Colon (tissue), 2 donors: Measurements from ENCODE around the gene HSPA1A.
"Not testable (repeated sequence)": the region's sequence is repeated elsewhere in the genome, so short reads cannot be mapped to it uniquely, and the experiment has no call there.

Experiments used
- FAIRE-seq: peaks from 2 replicates; lab custom pipeline; 2012; peaks lifted over from hg19 to GRCh38; lab: Jason Lieb, UNC
- donor health status: control.
- donor health status: control.

Gene HSPA1A

DNA sequence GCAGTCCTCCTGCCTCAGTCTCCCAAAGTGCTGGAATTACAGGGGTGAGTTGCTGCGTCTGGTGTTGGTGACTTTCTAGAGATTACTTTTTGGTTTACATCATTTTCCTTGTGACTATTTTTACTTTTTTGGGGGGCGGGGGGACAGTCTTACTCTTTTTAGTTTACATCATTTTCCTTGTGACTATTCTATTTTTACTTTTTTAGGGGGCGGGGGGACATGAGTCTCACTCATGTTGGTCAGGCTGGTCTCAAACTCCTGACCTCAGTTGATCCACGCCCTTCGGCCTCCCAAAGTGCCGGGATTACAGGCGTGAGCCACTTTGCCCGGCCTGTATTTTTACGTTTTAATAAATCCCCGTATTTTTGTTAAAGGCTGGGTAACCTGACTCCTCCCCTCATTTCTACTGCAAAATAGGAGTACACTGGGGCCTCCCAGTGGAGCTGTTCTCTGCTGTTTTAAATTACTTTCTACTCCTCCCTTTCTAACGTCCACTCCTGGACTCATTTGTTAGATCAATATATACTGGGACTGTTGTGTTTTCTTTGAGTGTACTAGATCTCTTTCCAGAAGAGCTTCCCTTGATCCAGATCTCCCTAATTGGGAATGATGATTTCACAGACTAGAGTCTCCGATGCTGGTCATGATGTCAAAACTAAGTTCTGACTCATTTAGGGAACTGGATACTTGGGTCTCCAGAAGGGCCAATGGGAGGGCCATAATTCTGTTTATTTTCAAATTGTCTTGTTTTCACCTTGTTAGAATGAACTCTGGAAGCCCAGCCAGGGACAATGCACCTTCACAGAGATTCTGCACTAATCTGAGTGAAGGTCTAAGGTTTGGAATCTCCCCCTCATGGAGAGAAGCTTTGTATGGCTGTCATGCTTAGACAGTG, 21.4 kb downstream of the HSPA1A start:
- FAIRE-seq = no peak

DNA sequence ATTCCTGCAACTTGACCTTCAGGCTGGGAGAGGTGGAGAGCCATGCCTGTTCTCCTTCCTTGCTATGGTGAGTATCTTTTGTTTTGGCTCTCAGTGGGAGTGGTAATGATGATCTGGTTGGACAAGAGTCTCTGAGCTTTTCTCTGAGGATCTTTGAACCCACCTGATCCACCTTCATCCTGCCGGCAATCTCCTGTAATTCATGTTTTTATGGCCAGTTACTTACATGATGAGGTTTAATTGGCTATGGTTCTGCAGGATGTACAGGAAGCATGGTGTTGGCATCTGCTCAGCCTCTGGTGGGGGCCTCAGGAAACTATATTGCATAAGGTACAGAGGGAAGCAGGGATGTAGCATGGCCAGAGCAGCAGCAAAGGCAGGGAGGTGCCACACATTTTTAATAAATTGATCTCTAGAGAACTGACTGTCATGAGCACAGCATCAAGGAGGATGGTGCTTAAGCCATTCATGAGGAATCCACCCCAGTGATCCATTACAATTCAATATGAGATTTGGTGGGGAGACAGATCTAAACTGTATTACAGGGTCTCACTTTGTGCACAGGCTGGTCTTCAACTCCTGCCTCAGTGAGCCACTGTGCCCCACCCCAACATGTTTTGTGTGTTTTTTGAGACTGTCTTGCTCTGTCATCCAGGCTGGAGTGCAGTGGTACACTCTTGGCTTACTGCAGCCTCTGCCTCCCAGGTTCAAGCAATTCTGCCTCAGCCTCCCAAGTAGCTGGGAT, 22.2 kb downstream of the HSPA1A start:
- FAIRE-seq = no peak

DNA sequence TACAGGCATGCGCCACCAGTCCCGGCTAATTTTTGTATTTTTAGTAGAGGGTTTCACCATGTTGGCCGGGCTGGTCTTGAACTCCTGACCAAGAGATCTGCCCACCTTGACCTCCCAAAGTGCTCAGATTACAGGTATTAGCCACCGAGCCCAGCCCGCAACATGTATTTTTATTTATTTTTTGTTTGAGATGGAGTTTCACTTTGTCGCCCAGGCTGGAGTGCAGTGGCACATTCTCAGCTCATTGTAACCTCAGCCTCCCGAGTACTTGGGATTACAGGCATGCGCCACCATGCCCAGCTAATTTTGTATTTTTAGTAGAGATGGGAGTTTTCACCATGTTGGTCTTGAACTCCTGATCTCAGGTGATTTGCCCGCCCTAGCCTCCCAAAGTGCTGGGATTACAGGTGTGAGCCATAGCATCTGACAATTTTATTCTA, 22.8 kb downstream of the HSPA1A start:
- FAIRE-seq = not testable (repeated sequence)

GRCh38 chr6:31838968-31839367, 23.6 kb downstream of the HSPA1A start:
- FAIRE-seq = no peak

DNA sequence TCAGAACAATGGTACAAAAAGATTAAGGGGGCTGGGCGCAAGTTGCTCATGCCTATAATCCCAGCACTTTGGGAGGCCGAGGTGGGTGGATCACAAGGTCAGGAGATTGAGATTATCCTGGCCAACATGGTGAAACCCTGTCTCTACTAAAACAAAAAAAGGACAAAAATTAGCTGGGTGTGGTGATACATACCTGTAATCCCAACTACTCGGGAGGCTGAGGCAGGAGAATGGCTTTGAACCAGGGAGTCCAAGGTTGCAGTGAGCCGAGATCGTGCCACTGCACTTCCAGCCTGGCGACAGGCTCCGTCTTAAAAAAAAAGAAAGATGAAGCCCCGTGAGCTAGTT, 24.4 kb downstream of the HSPA1A start:
- FAIRE-seq = not testable (repeated sequence)

GRCh38 chr6:31842053-31842452, 26.7 kb downstream of the HSPA1A start:
- no peak for FAIRE-seq

DNA sequence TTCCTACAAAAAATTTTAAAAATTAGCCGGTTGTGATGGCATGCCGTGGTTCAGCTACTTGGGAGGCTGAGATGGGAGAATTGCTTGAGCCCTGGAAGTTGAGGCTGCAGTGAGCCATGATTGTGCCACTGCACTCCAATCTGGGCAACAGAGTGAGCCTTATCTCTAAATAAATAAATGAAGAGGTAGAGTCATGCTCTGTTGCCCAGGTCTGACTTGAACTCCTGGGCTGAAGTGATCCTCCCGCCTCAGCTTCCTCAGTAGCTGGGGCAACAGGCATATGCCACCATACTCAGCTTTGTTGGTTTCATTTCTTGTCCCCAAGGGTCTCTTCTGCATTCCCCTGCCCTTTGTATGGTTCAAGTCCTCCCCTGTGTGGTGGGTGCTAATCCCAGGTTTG, 29.2 kb downstream of the HSPA1A start:
- FAIRE-seq = no peak

DNA sequence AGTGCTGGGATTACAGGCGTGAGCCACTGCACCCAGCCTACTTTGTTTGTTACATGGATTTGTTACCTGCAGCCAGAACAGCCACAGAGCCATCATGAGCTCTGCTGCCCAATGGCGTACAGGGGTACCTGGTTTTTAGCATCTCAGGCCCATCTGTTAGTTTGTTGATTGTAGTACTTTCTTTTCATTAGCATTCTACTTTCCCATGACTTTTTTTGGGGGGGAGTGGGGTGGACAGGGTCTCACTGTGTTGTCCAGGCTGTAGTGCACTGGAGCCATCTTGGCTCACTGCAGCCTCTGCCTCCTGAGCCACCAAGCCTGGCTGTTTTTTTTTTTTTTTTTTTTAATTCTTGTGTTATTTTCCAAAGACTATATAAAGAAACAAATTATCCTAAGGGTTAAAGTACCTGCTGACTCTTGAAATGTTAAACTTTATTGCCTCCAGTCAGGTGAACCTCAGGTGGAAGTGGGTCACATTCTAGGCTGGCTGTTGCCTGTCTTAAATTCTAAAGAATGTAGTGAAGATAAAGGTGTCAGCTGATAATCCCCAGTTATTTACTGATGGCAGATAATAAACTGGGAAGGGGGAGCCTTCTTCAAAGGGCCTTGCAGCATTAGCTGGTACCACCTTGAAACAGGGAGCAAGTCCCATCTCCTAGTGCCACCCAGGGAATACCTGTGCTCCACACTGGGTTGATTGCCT, 32.1 kb downstream of the HSPA1A start:
- FAIRE-seq = no peak

GRCh38 chr6:31850765-31851484, 35.6 kb downstream of the HSPA1A start:
- FAIRE-seq = no peak

- no peak for FAIRE-seq
These were observed 36.1 kb downstream of the HSPA1A start for GRCh38 chr6:31851485-31851832.

DNA sequence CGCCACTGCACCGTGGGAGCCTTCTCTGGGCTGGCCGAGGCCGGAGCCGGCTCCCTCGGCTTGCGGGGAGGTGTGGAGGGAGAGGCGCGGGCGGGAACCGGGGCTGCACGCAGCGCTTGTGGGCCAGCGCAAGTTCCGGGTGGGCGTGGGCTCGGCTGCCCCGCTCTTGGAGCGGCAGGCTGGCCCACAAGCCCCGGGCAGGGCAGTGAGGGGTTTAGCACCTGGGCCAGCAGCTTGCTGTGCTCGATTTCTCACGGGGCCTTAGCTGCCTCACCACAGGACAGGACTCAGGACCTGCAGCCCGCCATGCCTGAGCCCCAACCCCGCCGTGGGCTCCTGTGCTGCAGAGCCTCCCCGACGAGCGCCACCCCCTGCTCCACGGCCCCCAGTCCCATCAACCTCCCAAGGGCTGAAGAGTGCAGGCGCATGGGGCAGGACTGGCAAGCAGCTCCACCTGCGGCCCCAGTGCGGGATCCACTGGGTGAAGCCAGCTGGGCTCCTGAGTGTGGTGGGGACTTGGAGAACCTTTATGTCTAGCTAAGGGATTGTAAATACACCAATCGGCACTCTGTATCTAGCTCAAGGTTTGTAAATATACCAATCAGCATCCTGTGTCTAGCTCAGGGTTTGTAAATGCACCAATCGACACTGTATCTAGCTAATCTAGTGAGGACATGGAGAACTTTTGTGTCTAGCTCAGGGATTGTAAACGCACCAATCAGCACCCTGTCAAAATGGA, 36.8 kb downstream of the HSPA1A start:
- FAIRE-seq = not testable (repeated sequence)

- not testable (repeated sequence) for FAIRE-seq
These were observed 42.4 kb downstream of the HSPA1A start for GRCh38 chr6:31857774-31858173.

DNA sequence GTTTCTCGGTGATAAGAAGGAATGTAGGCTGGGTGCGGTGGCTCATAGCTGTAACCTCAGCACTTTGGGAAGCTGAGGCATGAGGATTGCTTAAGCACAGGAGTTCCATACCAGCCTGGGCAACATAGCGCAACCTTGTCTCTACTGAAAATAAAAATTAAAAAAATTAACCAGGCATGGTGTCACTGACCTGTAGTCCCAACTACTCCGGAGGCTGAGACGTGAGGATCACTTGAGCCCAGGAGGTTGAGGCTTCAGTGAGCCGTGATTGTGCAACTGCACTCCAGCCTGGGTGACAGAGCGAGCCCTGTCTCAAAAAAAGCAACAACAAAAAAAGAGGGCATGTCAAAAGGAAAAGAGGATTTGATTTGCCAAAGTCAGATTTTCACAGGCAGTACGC, 43.4 kb downstream of the HSPA1A start:
- FAIRE-seq = no peak

GRCh38 chr6:31859923-31860322, 44.6 kb downstream of the HSPA1A start:
- FAIRE-seq = no peak

DNA sequence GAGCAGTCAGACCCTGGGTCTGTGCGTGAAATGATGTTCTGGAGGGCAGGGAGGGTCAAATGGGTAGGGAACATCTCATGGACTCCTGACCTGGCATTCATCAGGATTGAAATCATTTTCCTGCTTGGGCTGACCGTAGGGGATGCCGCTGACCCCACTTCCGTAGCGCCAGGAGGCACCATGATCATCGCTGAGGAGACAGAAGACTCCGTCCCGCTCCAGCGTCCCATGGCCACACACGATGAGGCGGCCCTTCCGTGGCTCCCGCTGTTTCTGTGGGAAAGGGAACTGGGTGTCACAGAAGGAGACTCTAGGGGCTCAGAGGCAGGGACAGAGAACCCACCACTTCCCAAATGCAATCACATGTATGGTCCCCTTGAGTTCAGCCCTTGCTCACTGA, 45.0 kb downstream of the HSPA1A start:
- no peak for FAIRE-seq

DNA sequence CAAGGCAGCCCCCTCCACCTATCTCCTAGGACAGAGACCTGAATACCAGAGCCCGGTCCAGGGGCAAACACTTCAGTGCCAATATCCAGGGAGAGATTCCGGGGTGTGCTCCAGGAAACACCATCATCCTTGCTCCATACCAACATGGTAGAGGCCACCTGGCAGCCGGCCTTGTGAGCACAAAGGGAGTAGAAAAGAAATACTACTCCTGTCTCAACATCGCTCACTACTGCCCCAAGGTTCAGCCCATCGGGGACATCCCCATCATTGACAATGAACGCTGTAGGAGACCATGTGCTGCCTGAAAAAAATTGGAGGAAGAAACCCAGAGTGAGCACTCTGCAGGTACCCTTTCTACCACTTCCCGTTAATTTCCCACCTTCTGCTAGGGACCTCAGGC, 45.8 kb downstream of the HSPA1A start:
- FAIRE-seq = no peak

DNA sequence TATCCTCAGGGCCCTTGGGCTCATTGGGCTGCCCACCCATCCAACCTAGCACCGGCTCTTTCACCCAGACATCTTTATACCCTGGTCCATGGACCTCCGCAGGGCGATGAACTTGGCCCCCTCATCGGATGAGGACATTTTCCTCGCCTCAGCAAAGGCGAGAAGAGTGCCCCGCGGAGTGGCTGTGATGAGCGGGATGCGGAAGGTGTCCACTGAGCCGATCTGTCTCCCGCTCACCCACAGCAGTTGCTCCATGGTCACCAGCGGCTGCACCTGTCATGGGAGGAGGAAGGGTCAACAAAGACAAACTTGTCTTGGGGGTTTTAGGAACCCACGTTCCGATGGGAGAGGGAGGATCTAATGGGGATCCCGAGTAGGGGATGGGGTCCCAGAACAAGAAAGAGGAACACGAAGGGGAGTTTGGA, 46.6 kb downstream of the HSPA1A start:
- FAIRE-seq = no peak

GRCh38 chr6:31862344-31863235, 47.2 kb downstream of the HSPA1A start, which contains the start of gene NEU1:
Gene NEU1, minus strand, starts transcription at chr6:31862821. Its CDS starts 45 bp downstream, at chr6:31862776.
- peak; percentile 93 for FAIRE-seq

GRCh38 chr6:31864123-31864562, 48.8 kb downstream of the HSPA1A start:
- not testable (repeated sequence) for FAIRE-seq

DNA sequence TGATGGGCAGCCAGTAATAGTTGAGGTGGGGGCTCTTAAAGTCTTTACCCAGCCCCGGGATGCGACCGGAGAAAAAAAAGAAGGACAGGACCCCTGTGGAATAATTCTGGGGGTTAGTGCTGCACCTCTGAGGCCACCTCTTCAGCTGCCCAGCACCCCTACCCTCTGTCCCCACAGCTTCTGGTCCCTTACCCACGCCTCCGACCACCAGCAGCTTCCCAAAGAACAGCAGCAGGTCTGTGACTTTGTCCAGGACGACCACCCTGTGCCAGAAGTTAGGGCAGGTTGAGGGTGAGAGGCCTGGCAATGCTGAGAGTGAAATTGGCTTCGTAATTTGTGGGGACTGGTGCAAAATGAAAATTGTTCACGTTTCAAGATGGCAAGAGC, 49.5 kb downstream of the HSPA1A start:
- FAIRE-seq = no peak
